GM19035 (cell line): ENCODE results near the gene GFPT2.
A peak's percentile ranks its signal among the peaks of the same experiment; 100 is the strongest.

Experiments used
- ATAC-seq: cut with Tn5 transposase; IDR thresholded peaks from one replicate; pipeline ENCODE4 v1.9.1; 2021; ENCODE audit not compliant: unreplicated experiment

The GFPT2 gene

GRCh38 chr5:180334751-180335613, 18.2 kb downstream of the GFPT2 start:
- no peak for ATAC-seq

- no peak for ATAC-seq
Measured at GRCh38 chr5:180334176-180334575, 19.0 kb downstream of the GFPT2 start.

DNA sequence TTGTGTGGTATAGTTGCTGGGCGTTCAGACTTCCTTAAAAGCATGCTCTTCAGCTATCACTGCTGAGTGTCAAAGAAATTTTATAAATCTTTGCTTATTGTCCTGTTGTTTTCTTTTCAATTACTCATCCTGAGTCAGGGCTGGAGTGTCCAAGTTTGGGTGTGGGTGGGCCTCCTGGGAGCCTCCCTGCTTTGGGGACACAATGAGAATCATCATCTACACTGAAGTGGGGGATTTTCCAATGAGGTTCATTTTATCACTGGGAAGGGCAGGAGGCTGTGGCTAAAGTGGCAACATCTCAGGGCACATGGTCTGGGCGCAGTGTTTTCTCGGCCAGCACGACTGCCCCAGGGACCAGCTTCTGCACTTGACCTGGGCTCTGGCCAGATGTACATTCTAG, 19.5 kb downstream of the GFPT2 start:
- ATAC-seq = no peak

DNA sequence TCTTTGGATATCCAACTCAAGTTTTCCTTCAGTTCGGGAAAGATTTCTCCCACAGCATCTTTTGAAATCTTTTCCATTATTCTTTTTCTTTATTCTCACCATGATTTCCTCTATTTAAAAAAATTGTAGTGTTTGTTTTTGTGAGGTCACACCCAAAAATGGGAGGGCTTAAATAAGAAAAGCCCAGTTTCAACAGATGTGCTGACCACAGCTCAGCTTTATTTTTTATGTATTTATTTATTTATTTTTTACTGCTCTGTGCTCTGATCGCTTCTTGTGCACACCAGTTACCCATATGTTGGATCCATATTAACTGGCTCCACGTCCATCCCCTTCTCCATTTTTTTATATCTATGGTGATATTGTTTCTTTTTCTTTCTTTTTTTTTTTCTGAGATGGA, 20.3 kb downstream of the GFPT2 start:
- no peak for ATAC-seq

DNA sequence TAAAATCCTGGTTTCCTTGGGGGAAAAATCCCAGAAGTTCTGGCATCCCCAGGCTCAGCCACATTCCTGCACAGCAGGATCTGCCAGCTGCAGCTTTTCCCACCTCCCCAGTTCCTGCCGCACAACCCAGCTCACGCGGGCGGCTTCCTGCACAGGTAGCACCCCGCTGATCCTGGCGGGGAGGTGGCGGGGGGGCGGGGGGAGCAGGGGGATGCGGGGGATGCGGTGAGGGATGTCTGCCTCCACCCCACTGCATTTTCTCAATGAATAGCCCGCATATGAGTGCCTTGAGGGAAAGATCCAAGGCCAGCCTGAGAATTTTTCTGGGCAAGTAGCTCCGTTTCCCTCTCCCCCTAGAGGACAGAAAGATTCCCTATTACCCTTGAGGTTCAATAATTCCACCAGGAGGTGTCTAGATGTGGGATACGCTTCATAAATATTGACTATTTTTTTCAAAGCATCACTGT, 21.1 kb downstream of the GFPT2 start:
- ATAC-seq = no peak

GRCh38 chr5:180331647-180331950, 21.5 kb downstream of the GFPT2 start:
- no peak for ATAC-seq

DNA sequence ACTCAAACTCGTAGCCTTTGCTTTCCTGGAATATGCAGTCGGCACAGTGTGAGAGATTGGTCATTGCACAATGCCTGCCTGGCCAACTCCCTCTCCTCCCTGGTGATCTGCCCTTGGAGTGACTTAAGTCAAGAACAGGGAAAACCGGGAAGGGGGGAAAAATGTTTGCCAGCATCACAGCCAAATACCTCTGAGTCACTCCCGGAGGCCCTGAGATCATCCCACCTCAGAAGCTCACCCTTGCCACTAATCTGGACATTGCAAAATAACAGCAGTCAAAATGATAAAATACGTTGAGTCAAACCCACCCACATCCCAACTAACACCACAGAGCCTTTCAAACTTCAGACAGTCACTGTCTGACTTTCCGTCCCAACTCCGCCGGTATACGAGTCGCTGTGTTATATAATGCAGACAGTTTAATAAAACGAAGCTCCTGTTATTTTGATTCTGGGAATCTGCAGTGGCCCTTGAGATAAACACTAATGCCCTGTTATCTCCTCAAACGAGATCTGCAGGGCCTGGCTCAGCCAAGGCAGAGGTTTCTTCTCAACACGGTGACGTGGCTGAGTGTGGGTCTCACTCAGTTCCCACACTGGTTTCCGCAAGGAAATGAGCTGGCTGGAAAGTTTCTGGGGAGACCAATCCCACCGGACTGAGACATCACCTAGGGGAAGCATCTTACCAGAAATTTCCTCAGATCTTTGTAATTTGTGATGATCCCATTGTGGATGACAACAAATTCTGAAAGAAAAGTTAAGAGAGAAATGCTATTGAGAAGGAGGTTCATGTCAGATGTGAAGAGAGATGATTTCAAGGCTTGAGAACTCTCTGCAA, 22.1 kb downstream of the GFPT2 start:
- ATAC-seq = no peak

GRCh38 chr5:180330270-180330648, 22.9 kb downstream of the GFPT2 start:
- ATAC-seq = no peak

DNA sequence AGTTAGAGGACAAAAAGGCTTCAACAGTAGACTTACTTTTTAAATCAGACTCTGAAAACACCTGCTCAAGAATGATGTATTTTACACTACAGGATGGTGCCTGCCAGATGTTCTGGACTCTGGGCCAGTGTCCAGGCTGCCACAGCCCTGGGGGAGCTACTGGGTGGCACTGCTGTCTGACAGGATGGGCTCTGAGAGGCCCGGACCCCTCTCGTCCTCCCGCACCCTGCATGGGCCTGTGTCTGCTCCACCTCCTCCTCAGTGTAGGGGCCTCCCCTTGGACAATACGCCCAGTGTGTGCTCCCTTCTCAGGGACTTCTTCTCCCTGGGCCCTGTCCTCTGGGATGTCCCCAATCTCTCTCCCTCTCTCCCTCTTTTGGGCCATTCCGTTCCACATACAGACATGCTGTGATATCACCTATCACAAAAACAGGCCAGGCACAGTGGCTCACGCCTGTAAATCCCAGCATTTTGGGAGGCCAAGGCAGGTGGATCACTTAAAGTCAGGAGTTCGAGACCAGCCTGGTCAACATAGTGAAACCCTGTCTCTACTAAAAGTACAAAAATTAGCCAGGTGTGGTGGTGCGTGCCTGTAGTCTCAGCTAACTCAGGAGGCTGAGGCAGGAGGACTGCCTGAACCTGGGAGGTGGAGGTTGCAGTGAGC, 23.4 kb downstream of the GFPT2 start:
- ATAC-seq = no peak

DNA sequence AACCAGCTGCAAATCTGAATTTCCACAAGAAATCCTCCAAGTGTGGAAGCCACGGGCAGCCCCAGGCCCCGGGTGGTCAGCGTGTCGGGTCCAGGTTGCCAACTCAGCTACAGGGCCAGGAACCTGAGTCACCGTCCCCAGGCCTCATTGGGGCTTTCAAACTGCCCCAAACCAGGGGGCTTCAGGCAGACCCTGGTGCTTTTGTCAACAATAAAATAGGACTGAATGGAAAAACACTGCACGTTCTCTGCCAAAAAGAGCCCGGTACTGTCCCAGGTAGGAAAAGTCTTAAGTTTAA, 24.0 kb downstream of the GFPT2 start:
- no peak for ATAC-seq

- peak; percentile 81 for ATAC-seq
Measured at GRCh38 chr5:180328296-180329137, 24.6 kb downstream of the GFPT2 start.

DNA sequence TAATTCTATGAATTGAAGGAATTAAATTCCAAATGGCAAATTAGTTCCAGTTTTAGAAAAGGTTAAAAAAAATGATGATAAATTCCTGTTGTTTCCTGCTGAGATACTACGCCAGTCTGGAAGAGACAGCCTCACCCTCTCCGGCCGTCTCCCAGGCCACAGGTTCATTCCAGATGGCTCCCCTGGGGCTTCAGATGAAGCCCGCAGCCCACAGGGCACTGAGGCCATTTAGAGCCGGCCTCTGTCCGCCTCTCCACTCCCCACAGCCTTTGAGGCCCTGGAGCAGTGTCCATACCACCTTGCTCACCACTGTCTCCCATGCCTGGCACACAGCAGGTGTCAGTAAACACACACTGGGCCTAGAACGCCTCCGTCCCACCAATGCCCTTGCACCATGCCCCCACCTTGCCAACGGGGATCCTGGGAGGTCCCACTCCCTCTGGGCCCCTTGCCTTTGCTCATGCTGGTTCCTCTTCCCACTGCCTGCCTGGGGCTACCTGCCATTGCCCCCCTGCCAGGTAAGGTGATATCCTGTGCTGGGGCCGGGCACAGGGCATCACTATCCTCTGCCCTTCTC, 26.1 kb downstream of the GFPT2 start:
- no peak for ATAC-seq

DNA sequence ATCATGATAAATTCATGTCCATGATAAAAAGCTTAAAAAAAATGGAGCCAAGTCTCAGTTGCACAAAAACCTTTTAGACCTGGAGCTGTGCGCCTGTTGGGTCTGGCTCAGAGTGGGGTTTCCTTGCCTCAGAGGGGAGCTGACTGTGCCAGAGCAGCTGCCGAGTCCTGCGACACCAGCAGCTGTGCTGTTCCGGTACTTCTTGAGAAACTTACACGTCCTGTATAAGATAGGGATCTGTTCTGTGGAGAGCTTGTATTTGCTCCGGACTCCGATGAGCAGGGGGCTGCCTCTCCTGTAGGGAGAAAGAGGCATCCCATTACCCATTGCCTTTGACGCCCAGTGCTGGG, 28.6 kb downstream of the GFPT2 start:
- ATAC-seq = no peak

DNA sequence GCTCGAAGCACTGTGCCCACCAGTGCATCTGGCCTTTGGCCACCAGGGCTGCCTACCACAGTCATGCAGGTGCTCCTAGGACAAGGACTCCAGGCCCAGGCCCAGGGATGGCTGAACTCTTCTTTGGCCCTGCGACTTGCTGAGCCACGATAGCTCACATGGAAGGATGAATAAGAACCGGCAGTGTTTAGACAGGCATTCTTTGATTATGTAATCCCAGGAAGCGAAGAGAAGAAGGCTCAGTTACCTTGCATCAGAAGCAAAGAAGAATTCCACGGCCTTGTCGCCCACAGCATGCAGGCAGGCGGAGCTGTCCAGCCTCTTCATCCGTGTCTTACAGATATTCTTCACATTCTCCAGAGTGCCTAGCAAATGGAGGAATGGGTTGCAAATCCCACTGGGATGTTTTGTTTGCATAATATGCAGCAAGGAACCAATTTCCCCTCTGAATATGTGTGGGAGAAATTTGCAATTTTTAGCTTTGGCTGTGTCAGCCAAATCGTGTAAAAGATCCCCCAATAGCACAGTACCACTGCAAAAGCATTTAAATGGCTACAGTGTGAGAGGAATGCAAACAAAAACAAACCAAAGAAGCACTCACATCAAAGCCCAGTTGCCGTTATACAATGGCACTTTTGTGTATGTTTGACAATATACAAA, 29.1 kb downstream of the GFPT2 start:
- ATAC-seq = no peak

DNA sequence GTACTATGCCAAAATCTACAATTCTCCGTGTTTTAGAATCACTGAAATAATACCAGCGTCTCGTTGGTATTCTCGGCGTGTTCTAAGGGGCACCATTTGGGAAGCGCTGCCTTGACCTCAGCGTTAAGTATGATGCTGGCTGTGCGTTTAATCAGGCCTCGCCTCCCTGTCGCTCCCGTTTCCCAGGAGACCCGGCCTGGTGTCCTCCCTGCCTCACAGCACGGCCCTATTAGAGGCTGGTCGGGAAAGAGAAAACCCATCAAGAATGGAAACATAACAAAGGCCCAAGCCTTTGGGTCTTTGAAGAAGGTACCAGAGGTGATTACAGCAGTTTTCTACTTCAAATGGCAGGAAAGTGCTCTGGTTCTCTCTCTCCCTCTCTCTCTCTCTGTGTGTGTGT, 30.0 kb downstream of the GFPT2 start:
- no peak for ATAC-seq

DNA sequence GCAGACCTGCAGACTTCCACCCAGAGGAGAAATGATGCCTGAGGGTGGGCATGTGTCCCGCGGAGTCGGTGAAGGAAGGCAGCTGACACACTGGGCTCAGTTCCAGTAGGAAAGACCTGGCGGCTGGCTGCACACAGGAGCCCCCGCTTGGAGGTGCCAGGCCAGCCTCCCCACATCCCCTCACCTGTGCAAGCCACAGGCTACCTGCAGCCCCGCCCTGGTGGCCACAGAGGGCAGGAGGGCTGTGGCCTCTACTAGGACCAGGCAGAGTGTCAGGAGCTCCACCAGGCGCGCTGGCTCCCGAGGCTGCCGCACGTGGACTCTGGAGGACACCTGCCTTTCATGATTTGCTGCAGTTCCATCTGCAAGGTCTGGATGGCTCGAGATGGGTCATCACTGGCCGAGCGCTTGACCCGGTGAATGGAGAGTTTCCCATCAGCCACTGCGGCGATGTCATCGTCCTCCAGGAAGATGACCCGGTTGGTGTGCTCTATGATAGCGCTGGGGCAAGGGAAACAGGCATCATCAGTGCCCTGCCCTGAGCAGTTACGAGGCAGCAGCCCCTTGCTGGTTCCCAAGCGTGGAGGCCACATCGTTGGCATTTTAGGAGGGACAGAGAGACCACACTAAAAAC, 34.6 kb downstream of the GFPT2 start:
- ATAC-seq = no peak

DNA sequence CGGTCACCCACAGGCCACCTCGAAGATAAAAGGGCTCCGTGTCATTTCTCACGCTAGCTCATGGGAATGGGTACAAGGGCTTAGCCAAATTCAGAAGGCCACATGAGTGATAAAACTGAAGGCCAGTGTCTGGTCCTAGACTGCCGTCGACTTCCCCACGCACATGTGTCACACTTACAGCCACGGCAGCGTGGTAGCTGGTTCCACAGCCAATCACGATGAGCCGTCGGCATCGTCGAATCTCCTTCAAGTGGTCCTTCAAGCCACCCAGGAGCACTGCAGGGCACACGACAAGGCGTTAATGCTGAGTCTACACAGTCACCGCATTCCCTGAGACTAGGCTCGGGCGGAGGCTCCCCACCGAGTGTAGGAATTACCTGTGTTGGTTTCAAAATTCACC, 36.5 kb downstream of the GFPT2 start:
- ATAC-seq = no peak

GRCh38 chr5:180315762-180316212, 37.3 kb downstream of the GFPT2 start:
- no peak for ATAC-seq

DNA sequence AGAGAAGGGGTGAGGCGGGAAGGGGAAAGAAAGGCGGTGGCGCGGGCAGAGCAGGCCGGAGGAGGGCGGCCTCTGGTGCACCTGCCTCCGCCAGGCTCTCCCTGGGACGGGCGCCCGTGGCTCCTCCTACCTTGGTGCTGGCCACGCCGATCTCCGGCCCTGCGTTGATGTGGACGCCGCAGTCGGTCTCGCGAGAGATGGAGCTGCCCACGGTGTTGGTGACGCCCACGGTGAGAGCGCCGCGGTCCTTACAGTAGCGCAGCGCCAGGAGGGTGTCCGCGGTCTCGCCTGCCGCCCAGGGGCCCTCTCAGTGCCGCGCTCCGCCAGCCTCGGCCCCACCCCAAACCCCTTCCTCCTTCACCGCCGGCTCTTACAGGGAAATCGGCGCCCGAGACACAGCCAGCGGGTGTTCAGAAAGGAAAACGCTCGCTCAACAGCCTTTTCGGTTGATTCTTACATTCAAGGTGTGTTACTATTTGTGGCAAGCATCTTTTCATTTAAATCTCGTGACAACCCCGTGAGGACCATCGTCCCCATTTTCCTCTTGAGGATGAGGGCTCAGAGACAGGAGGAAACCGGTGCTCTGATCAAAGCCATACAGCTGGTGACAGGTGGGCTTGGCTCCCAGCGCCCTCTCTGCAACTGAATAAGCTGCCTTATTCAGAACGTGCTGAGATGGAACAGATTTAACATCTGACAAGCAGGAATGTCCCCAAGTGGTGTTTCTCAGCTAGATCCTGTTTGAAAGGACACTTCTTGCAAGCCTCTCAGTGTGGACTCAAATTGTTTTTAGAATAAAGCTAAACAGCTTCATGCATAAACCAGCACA, 39.2 kb downstream of the GFPT2 start:
- no peak for ATAC-seq
